PC-9 (cell line): ENCODE results near the gene NFIX.

Source experiments
- EZH2 ChIP-seq: fragments of 200-600 bp; sonication (generic); IDR thresholded peaks from 2 replicates; pipeline ENCODE4 v1.8.0; 2017; ENCODE audit warnings: antibody characterized with exemption, low read depth
- TF ChIP-seq, protein P1 (sequence below): fragments of 200-600 bp; sonication (generic); conservative IDR thresholded peaks from 2 replicates; pipeline ENCODE4 v1.6.1; 2017; ENCODE audit warnings: mixed run types, antibody characterized with exemption, mild to moderate bottlenecking, moderate library complexity

DNA sequence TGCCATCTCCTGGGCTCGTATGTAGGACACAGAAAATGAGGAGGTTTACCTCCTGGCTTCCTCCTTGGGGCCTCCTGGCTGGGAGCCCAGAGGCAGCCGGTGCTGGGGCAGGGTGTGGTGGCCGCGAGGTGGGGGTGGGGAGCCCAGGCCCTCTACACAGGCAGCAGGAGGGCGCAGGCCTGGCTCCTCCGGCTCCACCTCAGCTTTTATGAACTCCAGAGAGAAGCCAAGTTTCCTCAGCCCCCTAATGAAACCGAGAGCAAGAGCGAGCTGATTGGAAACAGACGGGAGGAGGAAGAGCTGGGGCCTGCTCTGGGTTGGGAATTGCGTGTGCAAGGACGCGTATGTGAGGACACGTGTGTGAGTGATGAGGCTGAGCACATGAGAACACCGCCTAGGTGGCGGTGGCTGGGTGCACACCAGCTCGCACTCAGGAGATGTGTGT is 84.3 kb downstream of the NFIX start:
- TF ChIP-seq, protein P1, sequence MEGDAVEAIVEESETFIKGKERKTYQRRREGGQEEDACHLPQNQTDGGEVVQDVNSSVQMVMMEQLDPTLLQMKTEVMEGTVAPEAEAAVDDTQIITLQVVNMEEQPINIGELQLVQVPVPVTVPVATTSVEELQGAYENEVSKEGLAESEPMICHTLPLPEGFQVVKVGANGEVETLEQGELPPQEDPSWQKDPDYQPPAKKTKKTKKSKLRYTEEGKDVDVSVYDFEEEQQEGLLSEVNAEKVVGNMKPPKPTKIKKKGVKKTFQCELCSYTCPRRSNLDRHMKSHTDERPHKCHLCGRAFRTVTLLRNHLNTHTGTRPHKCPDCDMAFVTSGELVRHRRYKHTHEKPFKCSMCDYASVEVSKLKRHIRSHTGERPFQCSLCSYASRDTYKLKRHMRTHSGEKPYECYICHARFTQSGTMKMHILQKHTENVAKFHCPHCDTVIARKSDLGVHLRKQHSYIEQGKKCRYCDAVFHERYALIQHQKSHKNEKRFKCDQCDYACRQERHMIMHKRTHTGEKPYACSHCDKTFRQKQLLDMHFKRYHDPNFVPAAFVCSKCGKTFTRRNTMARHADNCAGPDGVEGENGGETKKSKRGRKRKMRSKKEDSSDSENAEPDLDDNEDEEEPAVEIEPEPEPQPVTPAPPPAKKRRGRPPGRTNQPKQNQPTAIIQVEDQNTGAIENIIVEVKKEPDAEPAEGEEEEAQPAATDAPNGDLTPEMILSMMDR, result no peak
- TF ChIP-seq EZH2, result no peak
